ENCODE results near the gene NCAN.

GRCh38 chr19:19176950-19177349 lies 34.8 kb upstream of the NCAN start:
- TF ChIP-seq POLR2A (IDR thresholded peaks at IDR 0.05) (no peak), CTCF (IDR thresholded peaks at IDR 0.05) (no peak)
